ENCODE results near the gene PTPRD.

The PTPRD gene

GRCh38 chr9:9790216-9790872 lies 822.5 kb downstream of the PTPRD start:
- no peak for DNase-seq (ENCODE audit: low read depth in 1 of 2, low spot score in 1 of 2)

- no peak for DNase-seq (ENCODE audit: low read depth in 1 of 2, low spot score in 1 of 2)
Observed at GRCh38 chr9:9783711-9784110, 829.1 kb downstream of the PTPRD start.

GRCh38 chr9:9783211-9783610 lies 829.6 kb downstream of the PTPRD start:
- no peak for DNase-seq (ENCODE audit: low read depth in 1 of 2, low spot score in 1 of 2)

GRCh38 chr9:9778293-9778692 lies 834.5 kb downstream of the PTPRD start:
- no peak for DNase-seq (ENCODE audit: low read depth in 1 of 2, low spot score in 1 of 2)

GRCh38 chr9:9774471-9774870 lies 838.3 kb downstream of the PTPRD start:
- DNase-seq (ENCODE audit: low read depth in 1 of 2, low spot score in 1 of 2), result no peak

- no peak for DNase-seq (ENCODE audit: low read depth in 1 of 2, low spot score in 1 of 2)
Observed at GRCh38 chr9:9771314-9771713, 841.5 kb downstream of the PTPRD start.

- no peak for DNase-seq (ENCODE audit: low read depth in 1 of 2, low spot score in 1 of 2)
Observed at GRCh38 chr9:9764821-9765220, 848.0 kb downstream of the PTPRD start.

- DNase-seq (ENCODE audit: low read depth in 1 of 2, low spot score in 1 of 2), result no peak
Observed at GRCh38 chr9:9754186-9754585, 858.6 kb downstream of the PTPRD start.

- no peak for DNase-seq (ENCODE audit: low read depth in 1 of 2, low spot score in 1 of 2)
Observed at GRCh38 chr9:9753266-9753665, 859.5 kb downstream of the PTPRD start.

GRCh38 chr9:9752722-9753121 lies 860.1 kb downstream of the PTPRD start:
- DNase-seq (ENCODE audit: low read depth in 1 of 2, low spot score in 1 of 2), result no peak

GRCh38 chr9:9751996-9752395 lies 860.8 kb downstream of the PTPRD start:
- DNase-seq (ENCODE audit: low read depth in 1 of 2, low spot score in 1 of 2), result no peak

GRCh38 chr9:9750719-9751118 lies 862.1 kb downstream of the PTPRD start:
- no peak for DNase-seq (ENCODE audit: low read depth in 1 of 2, low spot score in 1 of 2)

GRCh38 chr9:9749591-9749990 lies 863.2 kb downstream of the PTPRD start:
- DNase-seq (ENCODE audit: low read depth in 1 of 2, low spot score in 1 of 2), result no peak

- no peak for DNase-seq (ENCODE audit: low read depth in 1 of 2, low spot score in 1 of 2)
Observed at GRCh38 chr9:9747787-9748186, 865.0 kb downstream of the PTPRD start.

- DNase-seq (ENCODE audit: low read depth in 1 of 2, low spot score in 1 of 2), result no peak
Observed at GRCh38 chr9:9746826-9747225, 866.0 kb downstream of the PTPRD start.

- no peak for DNase-seq (ENCODE audit: low read depth in 1 of 2, low spot score in 1 of 2)
Observed at GRCh38 chr9:9743822-9744221, 869.0 kb downstream of the PTPRD start.

- DNase-seq (ENCODE audit: low read depth in 1 of 2, low spot score in 1 of 2), result no peak
Observed at GRCh38 chr9:9730174-9730573, 882.6 kb downstream of the PTPRD start.

GRCh38 chr9:9729082-9729481 lies 883.7 kb downstream of the PTPRD start:
- no peak for DNase-seq (ENCODE audit: low read depth in 1 of 2, low spot score in 1 of 2)

GRCh38 chr9:9719373-9720112 lies 893.3 kb downstream of the PTPRD start:
- no peak for DNase-seq (ENCODE audit: low read depth in 1 of 2, low spot score in 1 of 2)

- no peak for DNase-seq (ENCODE audit: low read depth in 1 of 2, low spot score in 1 of 2)
Observed at GRCh38 chr9:9718691-9719090, 894.1 kb downstream of the PTPRD start.

GRCh38 chr9:9679433-9679832 lies 933.4 kb downstream of the PTPRD start:
- DNase-seq (ENCODE audit: low read depth in 1 of 2, low spot score in 1 of 2), result no peak

GRCh38 chr9:9674461-9674860 lies 938.3 kb downstream of the PTPRD start:
- DNase-seq (ENCODE audit: low read depth in 1 of 2, low spot score in 1 of 2), result no peak

GRCh38 chr9:9670454-9670853 lies 942.3 kb downstream of the PTPRD start:
- DNase-seq (ENCODE audit: low read depth in 1 of 2, low spot score in 1 of 2), result no peak
